Right lung (tissue), 5 donors: ENCODE measurements around the gene DPP7. TPM values are rescaled to one million over a fixed set of nuclear protein-coding genes. Genes with fewer than 3 reads are reported as not detected.

Experiments
- polyA plus RNA-seq, 5 donors: library from polyadenylated mRNA; unstranded; fragments of 120-200 nt; gene quantifications; one replicate each; pipeline versions ENCODE4 v1.2.1 to v1.2.3, GENCODE V29; 2013; ENCODE audit warnings: inconsistent platforms in 1 of 5, low replicate concordance in 1 of 5; ENCODE audit not compliant: insufficient read length in 5 of 5, insufficient read depth in 1 of 5

The DPP7 gene
- polyA plus RNA-seq, 5 donors = 27.2 to 50.4 (median 48.6) TPM

Other genes starting within 250 kb of the DPP7 start
- gene EDF1, start 248.4 kb downstream of the DPP7 start, polyA plus RNA-seq = 100 to 1,000 TPM; 326 to 525 (median 367) TPM
- gene TRAF2, start 228.2 kb downstream of the DPP7 start, polyA plus RNA-seq = 10 to 100 TPM; 10.8 to 16.5 (median 13.9) TPM
- 10 to 100 TPM; 28.1 to 74.7 (median 42.7) TPM for gene FBXW5, start 170.0 kb downstream of the DPP7 start, polyA plus RNA-seq
- under 1 TPM in 4 of 5 donors, not detected in 1; 0.33 to 0.78 (median 0.41) TPM for gene C8G, start 169.5 kb downstream of the DPP7 start, polyA plus RNA-seq
- gene LCN12, start 162.5 kb downstream of the DPP7 start, polyA plus RNA-seq = 10 to 100 TPM in 3 of 5 donors, 1 to 10 TPM in 2; 9.1 to 25.3 (median 21.1) TPM
- gene PTGDS, start 137.2 kb downstream of the DPP7 start, polyA plus RNA-seq = 10 to 100 TPM; 21.1 to 66.2 (median 29.6) TPM
- gene LCNL1, start 131.7 kb downstream of the DPP7 start, polyA plus RNA-seq = 1 to 10 TPM in 2 of 5 donors, under 1 TPM in 3; 0.59 to 1.9 (median 0.89) TPM
- gene PAXX, start 122.3 kb downstream of the DPP7 start, polyA plus RNA-seq = 10 to 100 TPM; 26.2 to 57.5 (median 36.8) TPM
- 10 to 100 TPM; 25.9 to 74.3 (median 43.8) TPM for gene CLIC3, start 118.2 kb downstream of the DPP7 start, polyA plus RNA-seq
- gene ABCA2, start 86.5 kb downstream of the DPP7 start, polyA plus RNA-seq = 10 to 100 TPM; 16.0 to 35.7 (median 21.0) TPM
- under 1 TPM in 1 of 5 donors, not detected in 4; 0.08 TPM for gene FUT7, start 82.6 kb downstream of the DPP7 start, polyA plus RNA-seq
- gene NPDC1, start 68.6 kb downstream of the DPP7 start, polyA plus RNA-seq = 10 to 100 TPM; 20.6 to 61.5 (median 33.8) TPM
- 1 to 10 TPM; 2.0 to 5.4 (median 3.2) TPM for gene ENTPD2, start 60.7 kb downstream of the DPP7 start, polyA plus RNA-seq
- gene SAPCD2, start 44.2 kb downstream of the DPP7 start, polyA plus RNA-seq = 10 to 100 TPM in 3 of 5 donors, 1 to 10 TPM in 2; 8.9 to 13.7 (median 10.3) TPM
- gene UAP1L1, start 37.2 kb downstream of the DPP7 start, polyA plus RNA-seq = 1 to 10 TPM; 4.6 to 8.4 (median 5.6) TPM
- gene MAN1B1, start 27.7 kb downstream of the DPP7 start, polyA plus RNA-seq = 10 to 100 TPM; 50.7 to 68.6 (median 60.1) TPM
- under 1 TPM; 0.12 to 0.51 (median 0.23) TPM for gene GRIN1, start 24.4 kb upstream of the DPP7 start, polyA plus RNA-seq
- under 1 TPM in 4 of 5 donors, not detected in 1; 0.23 to 0.49 (median 0.37) TPM for gene LRRC26, start 55.3 kb upstream of the DPP7 start, polyA plus RNA-seq
- not detected for gene TMEM210, start 57.3 kb upstream of the DPP7 start, polyA plus RNA-seq
- gene ANAPC2, start 73.8 kb upstream of the DPP7 start, polyA plus RNA-seq = 10 to 100 TPM; 34.4 to 53.0 (median 44.4) TPM
- 10 to 100 TPM; 34.4 to 69.2 (median 43.9) TPM for gene SSNA1, start 73.9 kb upstream of the DPP7 start, polyA plus RNA-seq
- gene TPRN, start 86.0 kb upstream of the DPP7 start, polyA plus RNA-seq = 10 to 100 TPM in 2 of 5 donors, 1 to 10 TPM in 3; 5.9 to 12.1 (median 7.6) TPM
- 10 to 100 TPM; 31.5 to 40.1 (median 35.4) TPM for gene TMEM203, start 90.9 kb upstream of the DPP7 start, polyA plus RNA-seq
- gene NDOR1, start 91.0 kb upstream of the DPP7 start, polyA plus RNA-seq = 10 to 100 TPM in 2 of 5 donors, 1 to 10 TPM in 3; 6.9 to 16.1 (median 9.8) TPM
- gene RNF208, start 107.5 kb upstream of the DPP7 start, polyA plus RNA-seq = 10 to 100 TPM in 1 of 5 donors, 1 to 10 TPM in 4; 3.2 to 10.8 (median 6.3) TPM
- gene CYSRT1, start 110.4 kb upstream of the DPP7 start, polyA plus RNA-seq = 1 to 10 TPM in 4 of 5 donors, under 1 TPM in 1; 0.96 to 3.0 (median 2.0) TPM
- 1 to 10 TPM; 1.5 to 3.8 (median 3.5) TPM for gene RNF224, start 112.8 kb upstream of the DPP7 start, polyA plus RNA-seq
- gene SLC34A3, start 116.2 kb upstream of the DPP7 start, polyA plus RNA-seq = 1 to 10 TPM in 4 of 5 donors, under 1 TPM in 1; 0.84 to 2.5 (median 1.9) TPM
- gene TUBB4B, start 126.6 kb upstream of the DPP7 start, polyA plus RNA-seq = 100 to 1,000 TPM; 211 to 322 (median 258) TPM
- 1 to 10 TPM in 2 of 5 donors, under 1 TPM in 3; 0.26 to 1.5 (median 0.98) TPM for gene STPG3, start 136.6 kb upstream of the DPP7 start, polyA plus RNA-seq
- gene NELFB, start 140.6 kb upstream of the DPP7 start, polyA plus RNA-seq = 10 to 100 TPM; 43.3 to 73.2 (median 55.3) TPM
- gene TOR4A, start 163.0 kb upstream of the DPP7 start, polyA plus RNA-seq = 10 to 100 TPM in 3 of 5 donors, 1 to 10 TPM in 2; 6.6 to 17.8 (median 10.3) TPM
- 10 to 100 TPM in 1 of 5 donors, 1 to 10 TPM in 4; 7.5 to 14.7 (median 9.0) TPM for gene NRARP, start 187.5 kb upstream of the DPP7 start, polyA plus RNA-seq